ENCODE measurements around the gene NKAIN4. TPM values are rescaled to one million over a fixed set of nuclear protein-coding genes. Genes with fewer than 3 reads are reported as not detected.

NKAIN4 gene
- total RNA-seq, 1 donor from 2014 or later, result 183 TPM

- Mint-ChIP-seq H3K4me3 (ENCODE audit: unreplicated experiment) (peak overlapping the region; percentile 46), H3K36me3 (ENCODE audit: unreplicated experiment) (no peaks in the 10 kb centered on the region), H3K27ac (ENCODE audit: unreplicated experiment) (no peak overlapping the region)
Measured at GRCh38 chr20:63212393-63212730, 41.9 kb downstream of the NKAIN4 start.

GRCh38 chr20:63210011-63210605 is 44.2 kb downstream of the NKAIN4 start:
- H3K36me3 Mint-ChIP-seq (ENCODE audit: unreplicated experiment), result no peaks in the 10 kb centered on the region
- DNase-seq, result no peak
- H3K4me1 Mint-ChIP-seq (ENCODE audit: low read depth, unreplicated experiment), result peaks cover 25% of the 10 kb centered on the region
- no peak overlapping the region for H3K4me3 Mint-ChIP-seq (ENCODE audit: unreplicated experiment)
- peaks cover 9% of the 10 kb centered on the region for H3K9me3 Mint-ChIP-seq (ENCODE audit: unreplicated experiment)
- no peak overlapping the region for H3K27ac Mint-ChIP-seq (ENCODE audit: unreplicated experiment)
- no peak for TF ChIP-seq CTCF (IDR thresholded peaks at IDR 0.05; ENCODE audit: partially characterized antibody, unreplicated experiment)
- H3K27me3 Mint-ChIP-seq (ENCODE audit: unreplicated experiment), result peaks cover under 1% of the 10 kb centered on the region

More at GRCh38 chr20:63212393-63212730, 41.9 kb downstream of the NKAIN4 start:
- TF ChIP-seq CTCF (IDR thresholded peaks at IDR 0.05; ENCODE audit: partially characterized antibody, unreplicated experiment), result no peak
- H3K9me3 Mint-ChIP-seq (ENCODE audit: unreplicated experiment), result peaks cover 9% of the 10 kb centered on the region
- H3K4me1 Mint-ChIP-seq (ENCODE audit: low read depth, unreplicated experiment), result peaks cover 21% of the 10 kb centered on the region
- no peak for DNase-seq
- H3K27me3 Mint-ChIP-seq (ENCODE audit: unreplicated experiment), result peaks cover 4% of the 10 kb centered on the region

GRCh38 chr20:63208346-63208909 is 45.8 kb downstream of the NKAIN4 start:
- no peak for TF ChIP-seq CTCF (IDR thresholded peaks at IDR 0.05; ENCODE audit: partially characterized antibody, unreplicated experiment)
- Mint-ChIP-seq H3K9me3 (ENCODE audit: unreplicated experiment) (peaks cover 9% of the 10 kb centered on the region), H3K4me3 (ENCODE audit: unreplicated experiment) (no peak overlapping the region), H3K4me1 (ENCODE audit: low read depth, unreplicated experiment) (peaks cover 18% of the 10 kb centered on the region), H3K36me3 (ENCODE audit: unreplicated experiment) (no peaks in the 10 kb centered on the region), H3K27me3 (ENCODE audit: unreplicated experiment) (no peaks in the 10 kb centered on the region), H3K27ac (ENCODE audit: unreplicated experiment) (no peak overlapping the region)
- no peak for DNase-seq

GRCh38 chr20:63206878-63207277 is 47.4 kb downstream of the NKAIN4 start:
- no peak for TF ChIP-seq CTCF (IDR thresholded peaks at IDR 0.05; ENCODE audit: partially characterized antibody, unreplicated experiment)
- Mint-ChIP-seq H3K27ac (ENCODE audit: unreplicated experiment) (no peak overlapping the region), H3K4me1 (ENCODE audit: low read depth, unreplicated experiment) (peaks cover 10% of the 10 kb centered on the region), H3K9me3 (ENCODE audit: unreplicated experiment) (peaks cover 8% of the 10 kb centered on the region), H3K36me3 (ENCODE audit: unreplicated experiment) (no peaks in the 10 kb centered on the region), H3K4me3 (ENCODE audit: unreplicated experiment) (no peak overlapping the region), H3K27me3 (ENCODE audit: unreplicated experiment) (no peaks in the 10 kb centered on the region)
- no peak for DNase-seq

GRCh38 chr20:63205896-63206295 is 48.4 kb downstream of the NKAIN4 start:
- no peaks in the 10 kb centered on the region for H3K27me3 Mint-ChIP-seq (ENCODE audit: unreplicated experiment)
- H3K36me3 Mint-ChIP-seq (ENCODE audit: unreplicated experiment), result no peaks in the 10 kb centered on the region
- no peak overlapping the region for H3K4me3 Mint-ChIP-seq (ENCODE audit: unreplicated experiment)
- peaks cover 10% of the 10 kb centered on the region for H3K4me1 Mint-ChIP-seq (ENCODE audit: low read depth, unreplicated experiment)
- no peak for TF ChIP-seq CTCF (IDR thresholded peaks at IDR 0.05; ENCODE audit: partially characterized antibody, unreplicated experiment)
- no peak overlapping the region for H3K27ac Mint-ChIP-seq (ENCODE audit: unreplicated experiment)
- H3K9me3 Mint-ChIP-seq (ENCODE audit: unreplicated experiment), result peaks cover 7% of the 10 kb centered on the region
- no peak for DNase-seq
